Stimulated activated CD4-positive, alpha-beta T cell treated with anti-CD3 and anti-CD28 coated beads, Interleukin-15, amount 100 ng/mL, for 1 hour (primary cell): ENCODE data around the gene ZNF385B.
"Not testable (repeated sequence)": the region's sequence is repeated elsewhere in the genome, so short reads cannot be mapped to it uniquely, and the experiment has no call there.

Experiments
- DNase-seq, 2 donors: peaks; one replicate each; pipeline ENCODE4 v3.0.0-alpha.2; 2020; ENCODE audit warnings: low read depth in 1 of 2, low spot score in 1 of 2

ZNF385B gene

GRCh38 chr2:179636100-179636980 lies 225.1 kb downstream of the ZNF385B start:
- DNase-seq: no peak

GRCh38 chr2:179631769-179632385 lies 229.5 kb downstream of the ZNF385B start:
- DNase-seq: not testable (repeated sequence)

DNA sequence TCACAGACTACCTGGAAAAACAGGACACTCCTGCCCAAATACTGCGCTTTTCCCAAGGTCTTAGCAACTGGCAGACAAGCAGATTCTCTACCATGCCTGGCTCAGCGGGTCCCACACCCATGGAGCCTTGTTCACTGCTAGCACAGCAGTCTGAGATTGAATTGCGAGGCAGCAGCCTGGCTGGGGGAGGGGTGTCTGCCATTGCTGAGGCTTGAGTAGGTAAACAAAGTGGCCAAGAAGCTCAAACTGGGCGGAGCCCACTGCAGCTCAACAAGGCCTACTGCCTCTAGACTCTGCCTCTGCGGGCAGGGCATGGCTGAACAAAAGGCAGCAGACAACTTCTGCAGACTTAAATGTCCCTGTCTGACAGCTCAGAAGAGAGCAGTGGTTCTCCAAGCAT lies 231.6 kb downstream of the ZNF385B start:
- not testable (repeated sequence) for DNase-seq

- DNase-seq: no peak
Observed at GRCh38 chr2:179626261-179626660, 235.2 kb downstream of the ZNF385B start.

- DNase-seq: no peak
Observed at GRCh38 chr2:179622635-179623300, 238.6 kb downstream of the ZNF385B start.

DNA sequence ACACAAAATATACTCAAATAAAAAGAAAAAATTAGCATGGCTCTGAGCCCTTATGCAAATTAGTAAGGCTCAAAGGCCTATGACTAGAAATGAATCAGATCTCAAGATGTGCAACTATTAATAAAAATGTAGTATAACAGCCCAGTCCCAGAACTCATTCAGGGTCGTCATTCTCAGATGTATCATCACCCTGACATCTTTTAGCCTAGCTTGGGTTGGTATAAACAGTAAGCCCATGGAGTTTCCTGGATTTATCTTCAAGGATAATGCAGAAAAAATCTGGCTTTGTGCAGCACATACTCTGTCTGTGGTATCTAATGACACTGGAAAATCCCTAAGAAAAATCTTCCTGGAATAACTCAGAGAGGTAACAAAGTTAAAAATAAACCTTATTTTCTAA lies 239.3 kb downstream of the ZNF385B start:
- DNase-seq: no peak

DNA sequence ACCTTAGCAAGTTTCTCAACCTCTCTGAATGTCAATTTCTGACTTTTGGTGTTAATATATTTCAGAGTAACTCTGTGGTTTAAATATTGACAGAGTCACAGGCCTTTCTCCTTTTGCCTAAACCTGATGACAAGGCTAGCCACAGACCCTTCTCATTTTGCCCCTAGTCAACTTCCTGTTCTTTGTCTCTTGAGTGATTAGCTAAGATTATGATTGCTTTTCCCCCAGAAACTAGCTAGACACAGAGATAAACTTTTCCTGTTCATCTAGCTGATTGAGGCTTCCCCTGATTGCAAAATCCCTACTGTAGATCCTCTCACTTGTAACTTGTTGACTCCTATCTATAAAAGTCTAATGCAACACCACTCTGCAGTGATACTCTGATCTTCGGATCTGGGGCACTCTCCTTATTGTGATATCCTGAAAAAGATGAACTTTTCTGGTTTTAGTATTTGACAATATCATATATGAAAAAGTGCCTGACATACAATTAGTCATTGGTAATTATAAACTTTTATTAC lies 241.4 kb downstream of the ZNF385B start:
- no peak for DNase-seq

- no peak for DNase-seq
Observed at GRCh38 chr2:179614121-179614520, 247.3 kb downstream of the ZNF385B start.

- no peak for DNase-seq
Observed at GRCh38 chr2:179613701-179614100, 247.7 kb downstream of the ZNF385B start.

GRCh38 chr2:179613299-179613651 lies 248.1 kb downstream of the ZNF385B start:
- no peak for DNase-seq

GRCh38 chr2:179612591-179613298 lies 248.7 kb downstream of the ZNF385B start:
- DNase-seq: no peak

DNA sequence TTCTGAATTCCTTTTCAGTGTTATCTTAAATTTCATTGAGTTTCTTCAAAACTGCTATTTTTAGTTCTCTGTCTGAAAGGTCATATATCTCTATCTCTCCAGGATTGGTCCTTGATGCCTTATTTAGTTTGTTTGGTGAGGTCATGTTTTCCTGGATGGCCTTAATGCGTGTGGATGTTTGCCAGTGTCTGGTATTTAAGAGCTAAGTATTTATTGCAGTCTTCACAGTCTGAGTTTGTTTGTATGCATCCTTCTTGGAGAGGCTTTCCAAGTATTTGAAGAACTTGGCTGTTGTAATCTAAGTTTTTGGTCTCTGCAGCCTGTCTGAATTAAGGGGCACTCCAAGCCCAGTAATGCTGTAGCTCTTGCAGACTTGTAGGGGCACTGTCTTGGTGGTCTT lies 249.3 kb downstream of the ZNF385B start:
- no peak for DNase-seq

- DNase-seq: no peak
Observed at GRCh38 chr2:179606141-179606540, 255.3 kb downstream of the ZNF385B start.

DNA sequence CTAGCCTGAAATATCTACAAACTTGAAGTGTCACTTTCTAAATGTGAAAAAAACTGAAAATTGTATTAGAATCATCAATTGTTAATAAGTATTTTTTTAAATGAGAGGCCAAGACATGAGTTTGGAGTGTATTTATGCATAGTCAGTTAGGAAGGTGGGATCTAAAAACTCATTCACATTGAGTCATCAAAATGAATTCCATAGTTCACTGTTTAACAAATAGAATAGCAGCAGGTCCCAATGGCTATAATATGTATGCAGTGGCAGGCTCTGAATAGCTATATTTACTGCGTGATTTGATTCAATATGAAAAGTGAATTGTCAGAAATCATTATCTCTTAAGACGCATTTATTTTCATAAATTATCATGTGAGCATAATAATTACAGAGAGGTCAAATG lies 256.1 kb downstream of the ZNF385B start:
- DNase-seq: no peak

DNA sequence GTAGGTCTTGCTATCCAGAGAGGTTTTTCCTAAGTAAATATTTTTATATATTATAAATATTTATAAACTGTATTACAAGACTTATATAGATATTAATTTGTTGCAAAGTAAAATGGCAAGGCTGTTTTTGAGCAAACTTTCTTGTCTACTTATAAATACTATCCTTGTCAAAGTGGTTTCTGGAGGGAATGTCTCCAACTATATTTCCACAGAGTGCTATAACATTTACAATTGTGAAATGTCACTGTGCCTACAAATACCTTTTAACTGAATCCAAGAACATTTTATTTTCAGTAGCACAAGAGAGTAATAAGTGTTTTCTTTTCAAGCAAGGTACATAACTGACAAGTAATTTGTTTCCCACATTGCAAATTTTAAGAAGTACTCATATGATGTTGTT lies 256.8 kb downstream of the ZNF385B start:
- DNase-seq: no peak

DNA sequence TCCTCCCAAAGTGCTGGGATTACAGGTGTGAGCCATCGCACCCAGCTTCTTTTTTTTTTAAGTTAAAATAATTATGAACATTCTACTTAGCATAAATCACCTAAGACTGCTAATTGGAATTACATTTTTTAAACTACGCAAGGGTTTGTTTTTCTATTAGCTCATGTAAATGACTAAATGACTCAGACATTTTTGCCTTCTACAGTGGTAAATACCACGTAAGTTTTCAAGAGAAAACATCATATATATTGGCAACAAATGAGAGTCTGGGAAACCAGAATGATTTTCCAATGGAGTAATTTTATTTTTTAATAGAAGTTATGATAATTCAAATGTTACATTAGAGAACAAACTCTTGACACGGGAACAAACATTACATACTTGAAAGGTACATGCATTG lies 259.0 kb downstream of the ZNF385B start:
- DNase-seq: no peak

DNA sequence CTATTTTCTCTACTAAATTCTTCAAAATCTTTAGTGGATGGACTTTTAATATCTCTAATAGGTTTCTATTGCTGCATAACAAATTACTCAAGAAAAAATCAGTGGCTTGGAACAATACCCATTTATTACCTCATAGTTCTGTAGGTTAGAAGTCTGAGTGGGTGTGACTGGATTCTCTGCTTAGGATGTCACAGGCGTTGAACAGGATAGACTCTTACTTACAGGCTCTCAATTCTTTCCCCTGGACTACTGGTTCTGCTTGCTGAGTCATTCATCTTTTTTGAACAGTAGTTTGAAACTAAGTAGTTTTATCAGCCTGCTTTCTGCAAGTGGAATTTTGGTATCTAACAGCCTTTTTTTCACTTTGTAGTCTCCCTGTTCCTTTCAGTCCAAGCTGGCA lies 265.4 kb downstream of the ZNF385B start:
- no peak for DNase-seq

DNA sequence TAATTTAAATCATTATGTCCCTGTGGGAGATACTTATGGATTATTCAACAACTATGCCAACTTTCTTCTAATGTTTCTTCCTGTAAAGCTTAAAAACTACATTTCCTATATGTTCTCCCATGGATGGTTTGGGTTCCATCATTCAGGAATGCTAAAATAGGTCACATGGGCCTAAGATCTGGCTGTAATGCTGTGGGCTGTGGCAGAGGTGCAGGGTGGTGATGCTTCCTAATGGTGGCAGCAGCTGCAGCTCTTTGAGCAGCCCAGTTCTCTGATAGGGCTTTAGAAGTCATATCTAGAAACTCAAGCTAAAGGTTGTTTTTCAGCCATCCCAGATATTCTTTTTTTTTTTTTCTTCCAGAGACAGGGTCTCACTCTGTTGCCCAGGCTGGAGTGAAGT lies 266.1 kb downstream of the ZNF385B start:
- DNase-seq: no peak

GRCh38 chr2:179594268-179595112 lies 266.9 kb downstream of the ZNF385B start:
- no peak for DNase-seq

GRCh38 chr2:179593323-179593722 lies 268.1 kb downstream of the ZNF385B start:
- no peak for DNase-seq
